ENCODE results near the gene RALGDS. TPM values are rescaled to one million over a fixed set of nuclear protein-coding genes. Genes with fewer than 3 reads are reported as not detected.

RALGDS gene
- total and polyA plus RNA-seq, 9 of the 15 experiments (the other 6 are each of a cell fraction or from before 2014, with no cell fraction given), result 0.75 to 43.3 (median 27.1) TPM

- ATAC-seq (no peak), DNase-seq (ENCODE audit: extremely low read depth in 1 of 4, low spot score in 3 of 4) (no peak), FAIRE-seq (no peak)
- H3K4me3 ChIP-seq, result no peak overlapping the region
- no peaks in the 10 kb centered on the region for H3K9me3 ChIP-seq (replicated peaks; ENCODE audit: control insufficient read depth, insufficient read depth, low read depth, low read length)
- no TSS peak for BruUV-seq (replicated peaks)
- H3K27ac ChIP-seq (ENCODE audit: extremely low read depth, low read depth, low read length), result no peak overlapping the region
- H4K20me1 ChIP-seq (replicated peaks; ENCODE audit: control insufficient read depth, insufficient read depth, low read length), result no peaks in the 10 kb centered on the region; the same call in 1 of the 2 replicates
- WGBS (ENCODE audit: insufficient coverage, low coverage, missing lambda C conversion rate), result 94% methylated on average over 13 of the region's 13 CpGs
- no peaks in the 10 kb centered on the region for H3K79me2 ChIP-seq (ENCODE audit: control insufficient read depth, insufficient read depth, low read length)
- TF ChIP-seq BRCA1 (IDR thresholded peaks at IDR 0.05), result no peak
- no peak for TF ChIP-seq BRCA1 (CRISPR knock-in tag; IDR thresholded peaks at IDR 0.05)
- TF ChIP-seq THRAP3 (IDR thresholded peaks at IDR 0.05; ENCODE audit: borderline replicate concordance), result no peak
- no peak for TF ChIP-seq ZNF785 (CRISPR knock-in tag; IDR thresholded peaks at IDR 0.05)
- TF ChIP-seq HNRNPK (IDR thresholded peaks at IDR 0.05; ENCODE audit: low read depth, low read length, poor library complexity, severe bottlenecking), result no peak
- no peak for TF ChIP-seq SMAD2 (IDR thresholded peaks at IDR 0.05; ENCODE audit: low read depth, low read length)
- TF ChIP-seq SMARCC2 (IDR thresholded peaks at IDR 0.05; ENCODE audit: low read depth), result no peak
- no peak for TF ChIP-seq SOX6 (IDR thresholded peaks at IDR 0.05)
- TF ChIP-seq NR2C2 (CRISPR knock-in tag; IDR thresholded peaks at IDR 0.05), result no peak
- TF ChIP-seq NR2C2 (tag; IDR thresholded peaks at IDR 0.05), result no peak
- no peak for TF ChIP-seq MCM2 (IDR thresholded peaks at IDR 0.05; ENCODE audit: low read depth)
- no peak for TF ChIP-seq TARDBP (IDR thresholded peaks at IDR 0.05)
- in situ Hi-C loops (cut with MboI) (no loop called here), intact Hi-C loops (cut with micrococcal nuclease) (no loop called here)
- H3K9me1 ChIP-seq (ENCODE audit: control insufficient read depth, insufficient read depth, low read length), result no peaks in the 10 kb centered on the region
- H3K27me3 ChIP-seq (ENCODE audit: control insufficient read depth in 2 of 2, insufficient read depth in 2 of 2, low read length in 2 of 2), result no peaks in the 10 kb centered on the region
- no peak overlapping the region for H3K4me2 ChIP-seq (ENCODE audit: insufficient read depth, low read length)
- peaks cover 20 to 50% of the 10 kb centered on the region in 2 experiments for H3K4me1 ChIP-seq (replicated peaks in 1 of 2; ENCODE audit: control insufficient read depth in 2 of 2, insufficient read depth in 2 of 2, low read length in 2 of 2)
- CTCF ChIA-PET (ENCODE audit: low intra/inter-chr PET ratio), result no interaction called here
- no peak overlapping the region for H2AFZ ChIP-seq (ENCODE audit: low read depth, low read length)
- peaks cover 65% of the 10 kb centered on the region; the same call in 2 of the 3 replicates for H3K36me3 ChIP-seq (ENCODE audit: control insufficient read depth, insufficient read depth, low read length)
- POLR2A ChIA-PET, result interaction anchor here (0.8 to 0.9 kb wide), 2 partner anchors 16 to 24 kb away, joined by 3 read pairs; no protein-coding TSS in a partner anchor
- 0 out of 4 replicates have a peak overlapping the region, but pooled peaks of 1 of the 2 experiments have one; percentile 32 for H3K9ac ChIP-seq (ENCODE audit: insufficient read depth in 1 of 2, low read depth in 2 of 2, low read length in 2 of 2)
Observed at GRCh38 chr9:133056533-133056932, 64.5 kb downstream of the RALGDS start.
